Panc1 (cell line): Measurements from ENCODE around the gene RGS3.

Experiments
- CTCF ChIP-seq: fragments of 450-650 bp; IDR thresholded peaks from 2 replicates; pipeline ENCODE4 v1.5.1; 2017; ENCODE audit warnings: mild to moderate bottlenecking
- POLR2AphosphoS5 ChIP-seq: IDR thresholded peaks from 2 replicates; pipeline ENCODE4 v1.6.1; 2012; ENCODE audit warnings: mild to moderate bottlenecking, low read depth, low read length, moderate library complexity
- REST ChIP-seq, 2 experiments: IDR thresholded peaks; 2 replicates each; pipeline ENCODE4 v1.6.1; 2011 to 2012; ENCODE audit warnings: low read depth in 2 of 2, control low read depth in 1 of 2, low read length in 1 of 2, mild to moderate bottlenecking in 1 of 2, moderate library complexity in 1 of 2; ENCODE audit not compliant: insufficient read depth in 1 of 2

GRCh38 chr9:113606510-113606909 lies 143.0 kb downstream of the RGS3 start:
- TF ChIP-seq CTCF (no peak), POLR2AphosphoS5 (no peak), REST (IDR thresholded peaks at IDR 0.05; ENCODE audit: insufficient read depth in 1 of 2, low read depth in 2 of 2, low read length in 1 of 2) (no peak)
